Spleen (tissue), 11 donors: Measurements from ENCODE around the gene NECAB2. TPM values are rescaled to one million over a fixed set of nuclear protein-coding genes. Genes with fewer than 3 reads are reported as not detected.

Experiments used
- DNase-seq: peaks from one replicate; pipeline ENCODE4 v3.0.0-alpha.2; 2020
- H3K27ac ChIP-seq, 8 donors: fragments of 200-600 bp; sonication (generic) in 7 of 8; 1 replicate in 4 of 8; 2 replicates in 4 of 8; pipeline versions ENCODE4 v1.5.0 to v1.8.0; 2016 to 2021; ENCODE audit warnings: inconsistent platforms in 4 of 8, mild to moderate bottlenecking in 4 of 8, moderate library complexity in 1 of 8
- H3K27me3 ChIP-seq, 7 donors: fragments of 200-600 bp; sonication (generic) in 6 of 7; replicated peaks in 1 of 7; 1 replicate in 4 of 7; 2 replicates in 3 of 7; pipeline versions ENCODE4 v1.5.0 to v1.8.0; 2016 to 2021; ENCODE audit warnings: inconsistent platforms in 3 of 7, mild to moderate bottlenecking in 1 of 7
- H3K36me3 ChIP-seq, 6 donors: fragments of 200-600 bp; sonication (generic) in 5 of 6; 1 replicate in 4 of 6; 2 replicates in 2 of 6; pipeline versions ENCODE4 v1.5.0 to v1.8.0; 2016 to 2021; ENCODE audit warnings: inconsistent platforms in 2 of 6
- H3K4me1 ChIP-seq, 6 donors: fragments of 200-600 bp; sonication (generic) in 5 of 6; 1 replicate in 3 of 6; 2 replicates in 3 of 6; pipeline versions ENCODE4 v1.5.0 to v1.8.0; 2016 to 2021; ENCODE audit warnings: inconsistent platforms in 3 of 6
- H3K4me3 ChIP-seq, 8 donors: fragments of 200-600 bp; sonication (generic) in 7 of 8; 1 replicate in 4 of 8; 2 replicates in 4 of 8; pipeline versions ENCODE4 v1.5.0 to v1.8.0; 2016 to 2021; ENCODE audit warnings: inconsistent platforms in 4 of 8, mild to moderate bottlenecking in 4 of 8, moderate library complexity in 2 of 8
- H3K9me3 ChIP-seq, 8 donors: fragments of 200-600 bp; sonication (generic) in 7 of 8; 1 replicate in 4 of 8; 2 replicates in 4 of 8; pipeline versions ENCODE4 v1.5.0 to v1.8.0; 2016 to 2021; ENCODE audit warnings: inconsistent platforms in 4 of 8
- POLR2A ChIP-seq, 3 donors: fragments of 450-650 bp; IDR thresholded peaks; one replicate each; pipeline ENCODE4 v1.5.1; 2017; ENCODE audit warnings: antibody characterized with exemption in 3 of 3, mild to moderate bottlenecking in 1 of 3
- POLR2AphosphoS5 ChIP-seq, 3 donors: sonication (generic); formaldehyde crosslinking; IDR thresholded peaks; one replicate each; pipeline ENCODE4 v1.5.1; 2017; ENCODE audit warnings: antibody characterized with exemption in 3 of 3
- WGBS, 5 donors: extraction: QIAGEN DNeasy Blood & Tissue Kit in 3 of 5; methylation state at CpG; one replicate each; pipeline versions ENCODE4 v1.1.5 to v1.1.7; 2013 to 2018; 5-methylcytosine and 5-hydroxymethylcytosine counted together
- intact Hi-C: fragments of 100-400 bp; cut with DNase I; formaldehyde crosslinking; loops from one replicate; pipeline ENCODE4 v1.15.0; 2023; ENCODE audit warnings: low total_unique reads
- polyA plus RNA-seq, 3 donors: library from polyadenylated mRNA; stranded (reverse); fragments of 200-250 nt; gene quantifications; one replicate each; pipeline ENCODE4 v1.2.1, GENCODE V29; 2013
- total RNA-seq, 7 donors: library from RNA; depleted of rRNA in 3 of 7; stranded (reverse); fragments of >200 nt in 3 of 7; fragmentation: NEBNext Ultra II Directional in 4 of 7; extraction: Animal tissue kit (Norgen Biotek cat#: 25700) in 4 of 7; gene quantifications; one replicate each; pipeline versions ENCODE4 v1.1.0 to v1.2.1, GENCODE V29; 2016 to 2021
- TF ChIP-seq, protein P1 (sequence below), 11 experiments: fragments of 200-600 bp in 7 of 11; fragments of 450-650 bp in 4 of 11; sonication (generic) in 4 of 11; IDR thresholded peaks in 8 of 11; conservative IDR thresholded peaks in 3 of 11; 1 replicate in 7 of 11; 2 replicates in 4 of 11; pipeline versions ENCODE4 v1.4.0 to v1.8.0; 2016 to 2021; ENCODE audit warnings: antibody characterized with exemption in 11 of 11, inconsistent platforms in 4 of 11, mild to moderate bottlenecking in 1 of 11
- donor health status: healthy with polysubstance abuse.
- donor health status: DM: no; HTN: no; CAD: no; lungs with moderate emphysema.
- donor health status: DM: no; HTN: no; CAD: no.
- donor health status: Bipolar disorder and iron deficiency.
- donor health status: healthy.
- donor health status: DM: no; HTN: no; CAD: no.
- donor health status: DM: yes; HTN: yes; CAD: no.

The NECAB2 gene
- total and polyA plus RNA-seq, 10 donors: 0.16 to 3.1 (median 1.2) TPM; not detected in 4

DNA sequence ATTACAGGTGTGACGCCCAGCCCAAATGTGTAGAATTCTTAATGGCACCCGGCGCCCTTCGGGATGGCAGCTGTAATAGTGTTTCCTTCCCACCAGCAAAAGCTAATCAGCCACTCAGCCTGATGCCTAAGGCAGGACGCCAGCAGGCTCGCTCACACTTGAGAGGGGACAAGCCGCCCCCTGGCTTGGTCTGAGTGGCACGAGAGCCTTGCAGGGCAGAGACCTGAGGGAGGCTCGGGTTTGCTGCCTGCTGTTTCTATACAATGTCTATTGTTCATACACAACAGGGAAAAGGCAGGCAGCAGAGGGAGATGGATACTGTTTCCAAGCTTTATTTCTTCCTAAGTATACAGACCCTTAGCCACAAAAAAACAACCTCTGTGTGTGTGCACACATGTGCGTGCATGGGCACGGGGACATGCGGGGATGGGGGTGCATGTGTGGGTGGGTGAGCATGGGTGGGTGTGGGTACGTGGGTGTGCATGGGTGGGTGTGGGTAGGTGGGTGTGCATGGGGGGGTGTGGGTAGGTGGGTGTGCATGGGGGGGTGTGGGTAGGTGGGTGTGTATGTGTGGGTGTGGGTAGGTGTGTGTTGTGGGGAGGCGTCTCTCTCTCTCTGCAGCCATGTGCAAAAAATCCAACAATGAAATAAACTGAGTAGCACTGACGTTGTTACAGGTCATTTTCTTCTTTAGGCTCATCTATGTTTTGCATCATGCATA, 64.6 kb downstream of the NECAB2 start:
- H3K36me3 ChIP-seq: no peaks in the 10 kb centered on the region
- no peak for DNase-seq
- intact Hi-C loops: no loop called here

DNA sequence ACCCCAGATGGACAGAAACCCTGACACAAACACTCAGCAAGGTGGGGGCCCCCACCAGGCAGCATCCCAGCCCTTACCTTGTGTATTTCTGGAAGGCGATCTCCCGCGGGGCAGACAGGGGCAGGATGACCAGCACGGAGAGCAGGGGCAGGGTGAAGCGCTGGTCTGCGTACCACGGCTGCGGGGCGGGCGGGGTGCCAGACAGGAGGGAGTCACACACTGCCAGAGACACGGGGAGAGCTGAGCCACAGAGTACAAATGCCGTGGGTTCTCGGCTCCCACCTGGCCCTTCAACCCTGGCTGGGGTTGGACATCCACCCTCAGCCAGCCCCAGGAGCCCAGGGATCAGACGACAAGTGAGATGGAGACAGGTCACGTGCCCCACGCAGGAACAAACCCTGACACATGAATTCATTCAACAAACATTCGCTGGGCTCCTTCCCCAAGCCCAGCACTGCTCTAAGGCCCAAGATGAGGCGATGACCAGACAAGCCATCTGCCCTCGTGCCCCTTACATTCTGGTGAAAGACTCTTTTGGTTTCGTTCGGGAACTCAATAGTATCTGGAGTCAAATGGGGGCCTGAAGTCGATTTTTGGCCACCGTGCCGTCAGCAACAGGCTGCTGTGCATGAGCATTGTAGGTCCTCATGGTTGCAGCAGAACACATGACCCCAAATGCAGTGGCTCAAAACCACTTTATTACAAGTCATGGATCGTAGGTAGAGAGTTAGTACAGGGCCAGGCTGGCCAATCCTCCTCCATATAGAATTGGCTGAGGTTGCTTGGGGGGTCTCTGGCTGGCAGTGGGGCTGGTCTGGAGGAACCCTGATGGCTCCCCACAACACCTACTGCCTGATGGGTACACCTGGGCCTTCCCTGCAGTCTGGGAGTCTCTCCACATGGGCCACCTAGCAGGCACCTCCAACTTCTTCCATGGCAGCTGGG, 65.5 kb downstream of the NECAB2 start:
- Histone ChIP-seq H3K4me3 (no peak overlapping the region), H3K27ac (no peak overlapping the region), H3K9me3 (peaks cover 0 to 16% (median 13%) of the 10 kb centered on the region in 8 donors), H3K27me3 (peaks cover 0 to 37% (median 0%) of the 10 kb centered on the region in 7 donors), H3K4me1 (peaks cover 0 to 10% (median 3%) of the 10 kb centered on the region in 6 donors), H3K36me3 (no peaks in the 10 kb centered on the region)
- TF ChIP-seq, protein P1, sequence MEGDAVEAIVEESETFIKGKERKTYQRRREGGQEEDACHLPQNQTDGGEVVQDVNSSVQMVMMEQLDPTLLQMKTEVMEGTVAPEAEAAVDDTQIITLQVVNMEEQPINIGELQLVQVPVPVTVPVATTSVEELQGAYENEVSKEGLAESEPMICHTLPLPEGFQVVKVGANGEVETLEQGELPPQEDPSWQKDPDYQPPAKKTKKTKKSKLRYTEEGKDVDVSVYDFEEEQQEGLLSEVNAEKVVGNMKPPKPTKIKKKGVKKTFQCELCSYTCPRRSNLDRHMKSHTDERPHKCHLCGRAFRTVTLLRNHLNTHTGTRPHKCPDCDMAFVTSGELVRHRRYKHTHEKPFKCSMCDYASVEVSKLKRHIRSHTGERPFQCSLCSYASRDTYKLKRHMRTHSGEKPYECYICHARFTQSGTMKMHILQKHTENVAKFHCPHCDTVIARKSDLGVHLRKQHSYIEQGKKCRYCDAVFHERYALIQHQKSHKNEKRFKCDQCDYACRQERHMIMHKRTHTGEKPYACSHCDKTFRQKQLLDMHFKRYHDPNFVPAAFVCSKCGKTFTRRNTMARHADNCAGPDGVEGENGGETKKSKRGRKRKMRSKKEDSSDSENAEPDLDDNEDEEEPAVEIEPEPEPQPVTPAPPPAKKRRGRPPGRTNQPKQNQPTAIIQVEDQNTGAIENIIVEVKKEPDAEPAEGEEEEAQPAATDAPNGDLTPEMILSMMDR (IDR thresholded peaks at IDR 0.05 in 8 of 11, conservative IDR thresholded peaks at IDR 0.05 in 3 of 11): no peak
- TF ChIP-seq POLR2A (IDR thresholded peaks at IDR 0.05) (no peak), POLR2AphosphoS5 (IDR thresholded peaks at IDR 0.05) (no peak)
- intact Hi-C loops: no loop called here
- DNase-seq: no peak
- WGBS, 5 donors: 82 to 88% (median 84%) methylated on average over 22 to 25 of the region's 25 CpGs

More for the DNA sequence above, 64.6 kb downstream of the NECAB2 start:
- WGBS, 5 donors: 73 to 77% (median 74%) methylated on average over 14 to 15 of the region's 15 CpGs
- peaks cover 0 to 16% (median 13%) of the 10 kb centered on the region in 8 donors for H3K9me3 ChIP-seq
- peaks cover 0 to 43% (median 0%) of the 10 kb centered on the region in 7 donors for H3K27me3 ChIP-seq
- TF ChIP-seq POLR2A (IDR thresholded peaks at IDR 0.05) (no peak), POLR2AphosphoS5 (IDR thresholded peaks at IDR 0.05) (no peak)
- TF ChIP-seq, protein P1 (IDR thresholded peaks at IDR 0.05 in 8 of 11, conservative IDR thresholded peaks at IDR 0.05 in 3 of 11): no peak
- no peak overlapping the region for H3K27ac ChIP-seq
- no peak overlapping the region for H3K4me3 ChIP-seq
- peaks cover 0 to 10% (median 3%) of the 10 kb centered on the region in 6 donors for H3K4me1 ChIP-seq

DNA sequence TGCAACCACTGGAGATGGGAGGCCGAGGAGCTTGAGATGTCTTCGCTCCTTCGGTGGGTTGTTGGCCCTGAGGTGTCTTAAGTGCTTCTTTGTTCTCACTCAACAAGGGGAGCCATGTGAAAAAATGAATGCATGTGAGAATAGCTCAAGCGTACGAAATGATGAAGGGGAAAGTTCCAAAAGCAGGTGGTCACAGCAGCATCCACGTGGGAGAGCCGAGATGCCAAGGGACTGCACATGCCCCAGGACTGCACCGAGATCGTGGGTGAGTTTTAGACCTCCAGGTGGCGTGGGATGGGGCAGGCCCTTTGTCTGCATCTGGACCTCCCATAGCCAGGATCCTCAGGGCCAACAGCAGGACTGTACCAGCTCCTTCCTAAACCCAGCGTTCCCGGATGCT, 66.5 kb downstream of the NECAB2 start:
- Histone ChIP-seq H3K9me3 (peaks cover 0 to 16% (median 13%) of the 10 kb centered on the region in 8 donors), H3K36me3 (no peaks in the 10 kb centered on the region), H3K4me3 (no peak overlapping the region), H3K27ac (no peak overlapping the region), H3K27me3 (peaks cover 0 to 30% (median 0%) of the 10 kb centered on the region in 7 donors), H3K4me1 (peaks cover 0 to 3% (median under 1%) of the 10 kb centered on the region in 6 donors)
- DNase-seq: no peak
- TF ChIP-seq, protein P1 (IDR thresholded peaks at IDR 0.05 in 8 of 11, conservative IDR thresholded peaks at IDR 0.05 in 3 of 11): no peak
- no peak for TF ChIP-seq POLR2AphosphoS5 (IDR thresholded peaks at IDR 0.05)
- TF ChIP-seq POLR2A (IDR thresholded peaks at IDR 0.05): no peak
- WGBS, 5 donors: 85 to 93% (median 92%) methylated on average over 12 of the region's 12 CpGs
- intact Hi-C loops: no loop called here
